Measurements from ENCODE around the gene MORN5.

The MORN5 gene

DNA sequence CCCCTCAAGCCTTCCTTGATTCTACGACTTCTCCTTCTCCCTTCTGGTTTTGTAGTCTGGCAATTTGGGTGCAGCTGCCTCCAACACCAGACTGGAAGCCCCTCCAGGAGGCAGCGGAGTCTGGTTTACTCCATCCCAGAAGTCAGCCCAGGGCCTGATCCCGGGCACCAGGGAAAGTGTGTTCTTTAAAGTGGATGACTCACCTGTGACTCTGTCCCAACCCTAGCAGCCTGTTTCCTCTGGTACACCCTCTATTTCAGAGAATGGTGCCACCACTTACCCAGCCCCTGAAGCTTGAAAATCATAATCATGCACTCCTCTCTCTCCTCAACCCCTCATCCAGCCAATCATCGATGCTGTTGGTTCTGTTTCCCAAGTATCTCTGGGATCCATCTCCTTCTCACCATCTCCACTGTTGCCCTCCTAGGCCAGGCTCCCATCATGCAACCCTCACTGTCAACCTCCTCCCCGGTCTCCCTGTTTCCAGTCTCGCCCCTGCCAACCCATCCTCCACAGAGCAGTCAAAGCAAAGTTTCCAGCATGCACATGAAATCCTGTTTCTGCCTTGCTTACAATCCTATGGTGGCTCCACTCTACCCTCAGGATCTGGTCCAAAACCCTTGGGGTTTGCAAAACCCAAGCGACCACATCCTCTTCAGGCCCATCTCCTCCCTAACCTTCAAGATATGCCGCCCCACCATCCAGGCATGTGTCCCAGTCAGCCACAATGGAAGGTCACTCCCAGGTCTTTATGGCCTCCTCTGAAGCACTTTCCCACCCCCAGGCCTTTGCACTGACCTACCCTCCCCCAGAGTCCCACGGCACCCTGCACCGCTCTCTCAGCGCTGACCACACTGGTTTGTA lies 58.6 kb downstream of the MORN5 start:
- no peak for DNase-seq

DNA sequence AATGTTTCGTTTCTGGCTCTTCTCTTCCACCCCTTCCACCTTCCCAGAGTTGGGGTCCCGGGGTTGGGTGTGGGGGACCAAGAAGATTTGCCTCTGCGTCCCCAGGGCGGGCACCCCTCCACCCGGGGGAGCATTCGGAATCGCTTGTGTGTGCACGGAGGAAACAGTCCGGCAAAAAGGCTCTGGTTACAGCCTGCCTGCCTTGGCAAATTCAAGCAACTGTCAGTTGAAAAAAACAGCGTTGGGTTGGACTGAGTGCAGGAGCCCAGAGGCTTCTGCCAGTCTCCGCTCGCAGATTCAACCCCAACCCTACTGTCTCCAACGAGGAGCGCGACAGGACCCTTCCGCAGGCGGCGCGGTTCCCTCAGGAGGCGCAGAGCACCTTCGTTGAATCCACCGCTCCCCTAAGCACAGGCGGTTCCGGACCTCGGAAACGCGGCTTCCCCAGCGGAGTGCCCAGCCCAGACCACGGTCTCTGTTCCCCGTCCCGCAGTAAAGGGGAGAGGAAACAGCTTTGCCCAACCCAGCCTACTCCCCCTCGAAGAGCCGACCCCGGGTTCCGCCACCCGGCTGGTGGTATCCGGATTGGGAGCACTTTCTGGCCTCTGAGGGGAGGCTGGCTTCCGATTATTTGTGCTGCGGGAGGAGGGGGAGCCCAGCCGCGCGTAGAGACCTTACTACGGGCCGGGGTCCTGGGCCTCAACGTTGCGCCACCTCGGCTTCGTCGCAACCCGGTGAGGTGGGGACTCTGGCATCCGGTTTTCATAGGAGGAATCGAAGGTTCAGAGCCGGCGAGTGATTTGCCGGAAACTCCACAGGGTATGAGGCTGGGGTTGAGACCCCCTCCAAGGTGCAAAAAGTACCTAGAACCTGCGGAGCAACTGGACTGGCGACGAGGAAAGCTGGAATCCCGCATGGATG lies 59.5 kb downstream of the MORN5 start:
- DNase-seq, result no peak

DNA sequence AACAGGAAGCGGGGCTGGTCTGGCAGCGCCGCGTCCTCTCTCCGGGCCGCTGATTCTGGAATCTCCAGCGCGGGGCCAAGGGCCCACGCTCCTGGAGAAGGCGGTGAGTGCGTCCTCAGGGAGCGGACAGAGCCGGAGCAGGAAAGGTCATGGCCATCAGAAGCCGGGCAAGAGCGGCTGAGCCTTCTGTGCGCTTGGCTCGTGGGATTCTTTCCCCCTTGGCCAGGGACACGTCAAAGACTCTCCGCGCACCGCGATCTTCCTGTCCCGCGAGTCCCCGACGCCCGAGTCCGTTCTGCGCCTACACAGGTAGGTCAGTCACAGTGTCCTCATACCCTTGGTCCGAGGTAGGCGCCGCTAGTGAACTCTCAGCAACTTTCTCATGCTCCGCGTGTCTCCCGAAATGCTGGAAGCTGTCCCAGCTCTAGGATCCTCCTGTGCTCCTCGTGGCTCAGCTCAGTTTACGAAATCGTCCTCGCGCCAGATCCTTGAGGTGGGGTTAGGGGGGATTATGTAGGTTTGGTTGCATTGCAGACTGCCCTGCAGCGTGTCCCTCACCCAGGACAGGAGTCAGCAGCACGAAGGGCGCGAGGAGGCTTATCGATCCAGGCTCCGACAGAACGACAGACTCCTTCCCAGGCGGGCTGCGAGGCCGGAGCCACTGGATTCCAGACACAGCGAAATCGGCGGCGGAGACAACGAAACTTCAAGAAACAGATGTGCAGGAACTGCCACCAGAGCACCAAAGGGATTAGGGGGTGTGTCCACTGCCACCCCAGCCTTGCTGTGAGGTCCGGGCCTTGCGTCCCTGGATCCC lies 60.4 kb downstream of the MORN5 start:
- DNase-seq, result no peak

DNA sequence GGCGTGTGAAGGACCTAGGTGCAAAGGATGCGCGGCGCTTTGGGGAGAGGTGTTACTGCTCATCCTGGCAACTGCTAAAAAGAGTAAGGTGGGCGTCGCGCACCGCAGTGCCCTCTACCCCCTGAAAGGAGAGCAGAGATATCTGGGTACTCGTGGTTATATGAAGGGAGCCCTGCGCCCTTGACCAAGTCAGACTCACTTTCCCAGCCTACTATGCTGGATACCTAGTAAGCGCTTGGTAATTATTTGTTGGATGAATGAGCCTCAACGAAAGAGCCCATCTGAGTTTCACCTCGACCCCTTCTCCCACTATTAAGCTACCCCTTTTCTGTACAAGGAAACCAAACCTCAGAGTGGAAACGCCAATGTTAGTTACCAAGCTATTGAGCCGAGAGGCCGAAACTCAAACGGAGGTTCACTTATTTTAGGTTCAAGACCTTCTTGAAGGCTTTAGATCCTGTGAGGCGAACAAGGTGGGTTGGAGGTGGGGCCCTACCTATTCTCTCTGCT lies 61.0 kb downstream of the MORN5 start:
- DNase-seq, result no peak

DNA sequence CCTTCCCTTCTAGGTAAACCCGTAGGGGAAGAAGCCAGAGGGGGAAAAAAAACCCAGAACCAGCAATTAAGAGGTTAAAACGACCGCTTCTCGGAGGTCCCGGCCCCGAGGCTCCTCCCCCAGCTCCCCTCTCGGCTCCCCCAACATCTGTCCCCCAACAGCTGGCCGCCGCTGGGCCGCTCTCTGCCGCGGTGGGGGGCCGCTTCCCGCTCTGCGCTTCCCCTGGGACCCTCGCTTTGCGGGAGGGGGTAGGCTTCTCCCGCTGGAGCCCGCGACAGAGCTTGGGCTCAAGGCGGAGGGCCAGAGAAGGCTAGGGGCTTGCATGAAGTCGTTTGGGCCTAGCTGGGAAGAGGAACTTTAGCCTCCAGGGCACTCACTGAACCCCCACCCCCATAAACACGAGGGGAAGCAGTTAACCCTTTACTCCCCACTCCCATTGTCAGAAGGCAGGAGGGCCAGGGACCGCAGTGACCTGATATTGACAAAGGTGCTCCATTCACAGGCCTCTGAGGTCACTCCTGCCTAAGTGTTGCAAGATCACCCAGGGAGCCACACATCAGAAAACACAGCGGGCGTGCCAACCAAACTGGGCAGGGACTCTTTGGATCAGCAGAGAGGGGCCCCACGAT lies 61.6 kb downstream of the MORN5 start:
- DNase-seq, result no peak

DNA sequence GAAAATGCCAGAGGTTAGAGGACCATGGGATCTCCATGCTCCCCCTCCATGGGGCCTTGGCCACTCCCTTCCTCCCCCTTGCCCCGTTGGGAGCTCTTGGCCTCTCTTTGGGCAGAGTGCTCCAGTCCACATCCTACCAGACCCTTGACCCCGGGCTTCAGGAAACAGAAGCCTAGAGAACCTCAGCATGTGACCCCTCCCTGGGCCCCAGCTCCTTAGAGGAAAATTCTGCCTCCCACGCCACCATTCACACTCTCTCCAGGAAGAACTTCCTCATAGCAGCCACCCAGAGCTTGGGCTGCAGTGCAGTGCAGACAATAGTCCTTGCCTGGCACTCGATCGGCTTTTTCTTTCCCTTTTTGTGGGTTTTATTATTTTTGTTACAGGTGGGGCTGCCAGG lies 63.1 kb downstream of the MORN5 start:
- no peak for DNase-seq

DNA sequence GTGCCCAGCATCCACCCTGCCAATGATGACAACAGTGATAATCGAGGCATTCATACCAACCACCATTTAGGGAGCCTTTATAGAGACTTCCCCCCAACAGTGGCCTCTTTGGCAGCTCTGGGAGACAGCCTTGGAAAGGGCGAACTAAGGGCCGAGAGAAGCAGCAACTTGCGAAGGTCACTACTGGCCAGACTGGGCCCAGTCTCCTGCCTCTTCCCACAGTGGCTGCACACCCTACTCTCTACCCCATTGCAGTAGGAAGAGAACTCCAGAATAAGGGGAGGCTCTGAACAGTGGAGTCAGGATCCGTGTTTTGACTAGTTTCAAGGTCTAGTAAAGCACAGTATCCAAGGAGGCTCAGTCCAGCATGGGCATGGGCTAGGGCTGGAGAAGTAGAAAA lies 63.7 kb downstream of the MORN5 start:
- no peak for DNase-seq

DNA sequence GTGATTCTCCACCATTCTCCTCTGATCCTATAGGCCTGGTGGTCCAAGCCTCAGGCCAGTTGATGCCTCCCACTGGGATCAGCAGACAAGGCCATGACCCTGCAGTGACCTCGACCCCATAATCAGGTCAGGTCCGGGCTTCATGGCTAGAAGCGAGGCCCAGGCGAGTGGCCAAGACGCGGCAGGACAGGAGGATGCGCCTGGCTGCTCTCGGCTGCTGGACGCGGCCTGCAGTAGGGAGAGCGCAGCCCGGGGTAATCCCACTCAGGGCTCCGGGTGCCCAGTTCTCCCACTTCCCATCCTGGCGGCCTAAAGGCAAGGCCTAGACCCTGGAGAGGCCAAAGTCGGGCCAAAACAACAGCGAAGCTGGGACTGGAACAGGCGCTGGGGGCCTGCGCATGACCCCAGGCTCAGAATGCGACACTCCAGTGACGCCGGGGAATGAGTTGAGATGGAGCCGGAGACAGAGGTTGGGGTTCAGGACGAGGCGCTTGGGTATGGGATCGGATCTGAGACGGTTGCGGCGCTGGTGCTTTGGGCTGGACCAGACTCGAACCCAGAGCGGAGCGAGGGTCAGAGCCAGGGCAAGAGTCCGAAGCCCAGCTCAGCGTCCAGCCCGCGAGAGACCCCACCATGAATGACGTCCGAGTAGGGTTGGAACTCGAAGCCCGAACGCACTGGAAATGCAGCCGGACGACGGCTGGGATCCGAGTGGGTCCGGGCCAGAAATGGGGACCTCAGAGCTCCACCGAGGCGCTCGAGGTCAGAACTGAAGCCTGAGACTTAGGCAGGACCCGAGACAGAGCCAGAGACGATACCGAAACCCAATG lies 65.8 kb downstream of the MORN5 start:
- no peak for DNase-seq

DNA sequence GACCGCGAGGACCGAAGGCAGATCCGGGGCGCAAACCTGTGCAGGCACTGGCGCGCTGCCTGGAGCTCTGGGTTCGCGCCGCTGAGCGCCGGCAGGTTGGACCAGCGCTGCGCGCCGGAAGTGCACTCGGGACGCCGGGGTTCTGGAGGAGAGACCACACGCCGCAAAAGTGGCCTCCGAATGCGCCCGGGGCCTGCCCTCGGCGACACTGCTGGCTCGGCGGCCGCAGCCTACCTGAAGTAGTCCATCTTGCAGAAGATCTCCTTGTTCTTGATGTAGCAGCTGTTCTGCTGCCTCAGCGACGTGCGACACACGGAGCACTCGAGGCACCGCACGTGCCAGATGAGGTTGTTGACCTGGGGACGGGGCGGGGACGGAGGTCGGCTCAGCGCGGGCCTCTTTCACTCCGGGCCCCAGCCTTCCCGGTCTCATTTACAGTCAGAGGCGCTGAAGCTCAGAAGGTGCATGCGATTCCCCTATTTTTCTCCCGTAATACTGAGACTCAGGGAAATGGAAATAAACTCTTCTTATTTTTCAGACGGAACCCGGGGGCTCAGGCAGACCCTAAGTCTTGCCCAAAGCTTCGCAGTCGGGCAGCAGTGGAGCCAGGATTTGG lies 66.5 kb downstream of the MORN5 start:
- no peak for DNase-seq

DNA sequence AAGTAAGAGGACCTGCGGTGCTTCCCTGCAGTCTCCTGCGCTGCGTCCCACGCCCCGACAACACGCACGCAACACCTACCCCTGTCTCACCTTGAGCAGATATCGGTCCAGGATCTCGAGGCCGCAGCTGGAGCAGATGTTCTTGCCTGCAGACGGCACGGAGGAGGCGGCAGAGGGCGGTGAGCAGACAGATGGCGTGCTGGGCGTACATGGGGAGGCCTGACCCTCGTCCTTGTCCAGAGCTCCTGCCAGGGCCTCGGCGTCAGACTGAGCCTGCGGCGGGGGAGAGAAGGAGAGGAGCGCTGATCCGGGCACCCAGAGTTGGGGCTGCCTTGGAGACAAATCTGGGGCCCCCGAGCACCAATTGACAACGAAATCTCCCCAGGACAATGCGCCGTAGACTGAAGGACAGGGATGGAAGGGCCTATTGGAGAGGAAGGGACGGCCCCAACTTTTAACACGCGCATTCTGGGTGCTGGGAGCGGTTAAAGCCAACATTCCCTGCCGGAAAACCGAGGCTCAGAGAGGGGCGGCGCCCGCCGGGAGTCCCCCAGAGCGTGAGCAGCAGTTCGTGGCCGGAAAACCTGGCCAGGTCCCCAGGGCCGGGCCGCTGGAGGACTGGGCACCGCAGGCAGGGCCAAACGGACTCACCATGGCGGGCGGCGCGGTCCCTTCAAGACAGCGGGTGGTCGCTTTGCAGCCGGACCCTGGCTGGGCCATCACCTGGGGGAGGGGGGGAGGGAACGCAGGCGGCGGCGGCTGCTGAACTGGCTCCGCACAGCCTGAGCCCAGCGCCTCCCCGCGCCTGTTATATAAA lies 67.3 kb downstream of the MORN5 start:
- no peak for DNase-seq

DNA sequence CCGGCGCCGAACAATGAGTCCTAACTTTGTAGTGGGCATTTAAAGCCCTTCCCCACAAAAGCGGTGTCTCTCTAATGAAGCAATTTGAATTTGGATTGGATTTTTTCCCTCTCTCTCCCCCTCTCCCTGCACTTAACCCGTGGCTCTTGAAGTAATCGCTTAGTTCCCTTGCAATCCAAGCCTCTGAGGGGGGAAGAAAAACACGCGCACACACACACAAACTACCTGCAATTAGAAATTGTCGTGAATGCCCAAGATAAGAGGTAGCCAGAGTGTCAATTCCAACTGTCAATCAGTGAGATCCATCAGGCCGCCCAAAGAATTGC lies 67.8 kb downstream of the MORN5 start:
- no peak for DNase-seq

DNA sequence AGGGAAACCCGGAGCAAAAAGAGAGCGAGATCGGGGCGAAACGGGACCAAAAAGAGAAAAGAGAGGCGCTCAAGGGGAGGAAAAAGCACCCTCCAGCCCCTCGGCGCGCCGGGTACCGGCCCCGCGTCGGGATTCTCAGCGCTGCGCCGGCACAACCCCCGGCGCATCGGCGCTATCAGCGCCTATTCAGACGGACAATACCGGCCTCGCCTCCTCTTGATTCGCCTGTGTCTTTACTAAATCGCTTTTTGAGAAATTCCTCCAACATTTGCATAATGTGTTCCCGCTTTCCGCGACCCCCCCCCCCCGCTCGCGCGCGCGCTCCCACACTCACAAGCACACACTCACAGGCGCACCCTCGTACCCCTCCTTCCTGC lies 68.5 kb downstream of the MORN5 start:
- no peak for DNase-seq

DNA sequence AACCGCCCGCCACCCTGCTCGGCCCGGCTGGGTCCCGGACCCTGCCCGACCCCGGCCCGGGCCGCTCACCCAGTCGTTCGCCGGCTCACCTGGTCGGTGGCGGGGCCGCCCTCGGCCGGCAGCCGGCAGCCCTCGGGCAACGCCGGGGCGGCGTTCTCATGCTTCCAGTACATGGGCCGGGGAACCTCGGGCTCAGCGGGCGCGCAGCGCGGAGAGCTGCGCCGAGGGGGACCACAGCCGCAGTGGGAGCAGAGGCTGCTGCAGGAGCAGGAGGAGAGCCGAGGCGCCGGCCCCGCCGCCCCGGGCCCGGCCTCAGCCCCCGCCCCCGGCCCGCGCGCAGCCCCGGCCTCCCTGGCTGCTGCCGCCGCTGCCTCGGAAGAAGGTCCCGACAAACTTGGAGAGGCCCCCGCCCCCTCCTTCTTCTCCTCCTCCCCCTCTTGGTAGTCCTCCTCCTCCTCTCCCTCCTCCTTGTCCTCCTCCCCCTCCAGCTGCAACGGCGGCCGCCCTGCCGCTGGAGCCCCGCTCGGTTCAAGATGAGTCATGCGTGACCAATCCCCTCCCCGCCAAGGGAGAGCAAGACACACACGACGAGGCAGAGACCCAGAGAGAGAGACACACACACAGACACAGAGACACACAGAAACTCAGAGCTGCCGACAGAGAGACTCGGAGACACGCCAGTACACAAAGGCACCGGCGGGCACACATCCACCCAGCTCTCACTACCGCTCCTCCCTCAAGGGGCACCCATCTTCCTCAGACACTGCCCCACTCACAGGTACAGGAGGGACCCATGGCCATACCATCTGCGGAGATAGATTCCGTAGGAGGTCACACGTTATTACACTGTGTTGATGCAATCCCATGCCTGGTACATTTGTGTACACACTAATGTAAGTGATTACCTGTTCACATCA lies 69.1 kb downstream of the MORN5 start, which contains the start of gene LHX6:
TSS of gene LHX6 (minus strand) at position 390 of the 917 bp plus-strand sequence. CDS start at position 173, 217 bp downstream.
- DNase-seq, result no peak

DNA sequence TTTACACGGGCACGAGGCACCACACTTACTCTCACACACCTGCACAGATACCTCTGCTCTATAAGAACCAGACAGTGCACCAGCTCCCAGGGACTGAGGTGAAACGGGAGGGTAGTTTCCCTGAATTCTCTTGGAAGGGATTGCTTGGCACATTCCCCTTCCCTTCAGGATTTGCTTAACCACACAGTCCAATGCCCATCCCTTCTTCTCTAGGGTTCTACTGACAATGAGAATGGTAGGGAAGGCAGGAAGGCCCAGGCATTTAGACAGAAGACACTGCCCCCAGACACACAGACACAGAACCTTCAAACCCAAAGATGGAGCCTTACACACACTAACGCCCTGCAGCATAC lies 69.8 kb downstream of the MORN5 start:
- DNase-seq, result no peak

DNA sequence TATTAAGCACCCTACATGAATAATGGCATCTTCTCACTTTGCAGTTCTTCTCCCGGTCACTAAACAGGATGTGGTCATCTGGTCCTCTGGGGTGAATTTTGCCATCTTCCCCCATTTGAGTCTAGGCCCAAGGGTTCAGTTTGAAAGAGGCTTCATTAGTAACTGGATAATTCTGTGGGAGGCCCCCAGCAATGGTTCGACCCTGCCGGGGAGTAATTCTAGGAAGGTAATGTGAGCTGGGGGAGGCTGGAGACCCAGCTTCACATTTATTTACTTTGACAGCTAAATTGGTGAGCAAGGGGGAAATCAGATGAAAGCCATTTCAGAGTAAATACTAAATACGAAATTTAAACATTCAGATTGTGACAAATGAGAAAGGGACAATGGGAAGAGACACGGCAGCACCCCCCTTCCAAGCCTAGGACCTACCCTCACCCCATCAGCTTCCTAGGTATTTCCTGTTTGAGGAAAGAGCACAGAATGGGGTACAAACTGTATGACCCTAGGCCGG lies 73.1 kb downstream of the MORN5 start:
- DNase-seq, result no peak

DNA sequence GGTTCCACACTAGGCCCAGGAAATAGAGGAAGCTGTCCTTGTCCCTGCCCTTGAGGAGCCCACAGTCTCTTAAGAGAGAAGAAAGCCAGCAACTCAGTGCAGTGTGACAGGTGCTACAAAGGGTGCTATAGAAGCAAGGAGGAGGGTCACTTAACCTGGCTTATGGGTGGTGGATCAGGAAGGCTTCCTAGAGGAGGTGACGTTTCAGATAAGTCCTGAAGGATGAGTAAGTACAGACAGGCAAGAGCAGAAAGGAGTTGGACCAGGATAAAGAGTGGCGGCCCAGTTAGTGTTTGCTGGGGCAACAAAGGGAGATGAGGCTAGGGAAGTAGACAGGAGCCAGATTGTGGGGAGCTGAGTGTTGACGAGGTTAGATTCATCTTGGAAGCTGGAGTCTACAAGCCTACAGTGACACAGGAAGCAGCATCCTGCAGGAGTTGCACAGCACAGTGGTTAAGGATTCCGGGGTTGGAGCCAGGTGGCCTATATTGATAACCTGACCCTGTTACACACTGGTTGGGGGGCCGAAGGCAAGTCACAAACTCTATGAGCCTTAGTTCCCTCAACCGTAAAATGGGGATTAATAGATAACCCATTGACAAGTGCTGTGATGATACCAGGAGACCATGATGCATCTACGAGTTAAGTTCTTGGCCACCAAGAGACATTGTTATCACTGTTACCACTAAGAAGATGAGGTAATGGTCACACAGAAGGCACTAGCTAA lies 74.5 kb downstream of the MORN5 start:
- no peak for DNase-seq

DNA sequence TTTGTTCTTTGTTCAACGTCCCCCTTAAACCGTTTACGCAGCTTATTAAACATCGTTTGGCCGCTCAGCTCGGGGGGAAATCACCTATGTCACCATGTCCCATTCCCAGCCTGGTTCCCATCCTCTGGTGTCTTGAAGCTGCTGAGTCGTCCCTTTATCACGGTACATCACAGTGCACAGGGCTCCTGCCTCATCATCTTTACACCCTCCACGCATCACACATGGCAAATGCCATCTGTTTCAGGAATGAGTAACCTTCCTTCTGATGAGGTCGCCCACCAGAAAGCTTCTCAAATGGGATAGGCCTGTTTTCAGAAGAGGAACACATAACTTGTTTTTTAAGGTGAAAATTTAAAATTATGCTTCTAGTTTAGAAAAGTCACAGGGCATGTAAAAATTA lies 77.0 kb downstream of the MORN5 start:
- no peak for DNase-seq

DNA sequence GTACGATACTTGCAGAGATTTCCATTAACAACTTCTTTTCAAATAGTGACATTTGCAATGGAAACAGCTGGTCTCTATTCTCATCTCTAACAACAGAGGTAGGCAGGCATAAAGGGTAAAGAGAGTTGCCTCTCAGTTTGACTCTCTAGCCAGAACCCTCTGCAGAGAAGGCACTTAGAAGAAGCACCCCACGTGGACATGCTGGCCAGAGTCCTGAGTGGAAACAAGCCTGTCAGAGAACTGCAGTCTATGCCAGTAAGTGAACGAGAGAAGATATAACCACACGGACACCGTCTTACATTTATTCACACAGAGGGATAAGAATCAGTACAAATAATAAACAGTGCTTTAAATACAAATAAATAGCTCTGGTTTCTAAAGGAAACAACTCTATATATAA lies 80.0 kb downstream of the MORN5 start:
- no peak for DNase-seq

All from cerebellar nuclear complex (tissue), 1 donor.